GM21786 (cell line): Measurements from ENCODE around the gene CCL8.

Experiments used
- ATAC-seq: cut with Tn5 transposase; IDR thresholded peaks from one replicate; pipeline ENCODE4 v1.9.1; 2021; ENCODE audit not compliant: unreplicated experiment

CCL8 gene

DNA sequence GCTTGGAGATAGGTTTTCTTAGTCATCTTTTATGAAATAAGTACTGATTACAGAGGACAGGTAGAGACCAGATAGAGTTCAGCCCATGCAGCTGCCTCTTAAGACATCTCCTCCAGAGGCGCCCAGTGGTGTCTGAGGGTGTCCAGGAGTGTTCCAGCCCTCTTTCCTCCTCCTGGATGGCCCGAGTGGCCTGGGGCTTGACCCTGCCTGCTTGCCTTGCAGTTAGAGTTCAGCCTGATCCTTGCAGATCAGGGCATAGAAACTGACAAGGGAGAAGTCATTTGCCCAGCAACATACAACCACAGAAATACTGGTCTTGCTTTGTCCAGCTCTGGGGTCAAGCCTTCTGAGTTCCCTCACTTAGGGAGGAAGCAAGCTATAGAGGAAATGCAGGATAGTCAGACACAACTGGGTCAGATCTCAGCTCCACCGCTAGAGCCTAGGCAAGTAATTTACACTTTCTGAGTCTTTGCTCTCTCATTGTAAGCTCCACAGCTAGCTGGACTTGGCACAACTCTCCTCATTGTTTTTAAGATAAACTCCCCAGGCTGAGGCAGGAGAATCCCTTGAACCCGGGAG, 47.4 kb downstream of the CCL8 start:
- ATAC-seq, result no peak

DNA sequence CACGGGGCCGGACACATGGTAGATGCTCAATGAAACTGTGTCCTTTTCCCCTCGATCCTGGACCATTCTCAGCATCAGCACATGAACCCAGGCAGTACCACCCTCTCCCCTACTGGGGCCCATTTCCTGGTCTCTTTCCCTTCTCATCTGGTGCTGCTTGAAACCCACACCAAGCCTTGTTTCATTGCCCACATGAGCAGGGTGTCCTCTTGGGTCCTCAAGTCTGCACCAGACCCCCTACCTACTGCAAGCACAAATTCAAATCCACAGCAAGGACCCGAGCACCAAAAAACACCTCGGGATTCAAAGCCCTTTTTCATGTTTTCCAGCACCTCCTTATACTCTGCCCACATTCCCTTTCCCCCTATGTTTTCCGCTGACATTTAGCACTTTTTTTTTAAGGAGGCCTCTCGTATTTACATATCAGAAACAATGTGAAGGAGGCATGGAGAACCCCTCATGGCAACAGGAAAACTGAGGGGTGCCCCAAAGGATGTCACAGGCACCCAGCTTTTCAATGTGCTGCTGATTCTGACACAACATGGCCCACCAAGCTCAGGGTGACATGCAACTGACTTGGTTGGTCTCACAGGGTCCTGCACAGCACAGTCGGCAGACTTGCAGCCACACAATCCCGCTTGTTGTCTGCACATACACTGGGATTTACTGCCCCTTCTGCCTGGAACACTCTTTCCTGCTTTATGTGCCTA, 48.4 kb downstream of the CCL8 start:
- no peak for ATAC-seq

DNA sequence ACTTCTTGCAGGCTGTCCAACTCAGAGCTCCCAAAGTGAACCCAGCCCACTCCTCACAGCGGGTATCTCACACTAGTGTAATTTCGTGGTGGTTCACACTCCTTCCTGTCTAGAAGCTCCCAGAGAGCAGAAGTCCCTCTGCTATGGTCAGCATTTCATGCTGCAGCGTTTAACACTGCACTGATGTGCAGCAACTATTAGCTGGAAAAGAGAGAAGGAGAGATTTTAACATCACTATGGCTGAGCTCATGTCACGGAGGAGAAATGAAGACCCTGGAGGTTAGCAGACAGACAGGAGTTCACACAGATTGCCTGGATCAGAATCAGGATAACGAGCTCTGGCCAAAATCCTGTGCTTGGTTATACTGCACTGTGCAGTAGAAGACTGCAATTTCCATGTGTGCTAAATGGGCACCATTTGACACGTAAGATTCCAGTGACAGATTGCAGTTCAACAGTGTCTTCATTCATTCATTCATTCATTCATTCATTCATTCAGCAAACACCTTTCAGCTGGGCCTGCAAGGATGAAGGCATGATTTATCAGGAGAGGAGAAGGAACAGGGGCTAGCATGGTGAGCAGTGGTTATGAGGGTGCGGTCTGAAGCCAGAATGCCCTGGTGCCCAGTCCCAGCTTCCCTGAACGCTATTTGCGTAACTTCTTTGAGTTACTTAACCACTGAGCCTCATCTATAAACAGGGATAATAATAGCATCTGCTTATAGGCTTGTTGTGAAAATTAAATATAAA, 49.1 kb downstream of the CCL8 start:
- ATAC-seq, result no peak

DNA sequence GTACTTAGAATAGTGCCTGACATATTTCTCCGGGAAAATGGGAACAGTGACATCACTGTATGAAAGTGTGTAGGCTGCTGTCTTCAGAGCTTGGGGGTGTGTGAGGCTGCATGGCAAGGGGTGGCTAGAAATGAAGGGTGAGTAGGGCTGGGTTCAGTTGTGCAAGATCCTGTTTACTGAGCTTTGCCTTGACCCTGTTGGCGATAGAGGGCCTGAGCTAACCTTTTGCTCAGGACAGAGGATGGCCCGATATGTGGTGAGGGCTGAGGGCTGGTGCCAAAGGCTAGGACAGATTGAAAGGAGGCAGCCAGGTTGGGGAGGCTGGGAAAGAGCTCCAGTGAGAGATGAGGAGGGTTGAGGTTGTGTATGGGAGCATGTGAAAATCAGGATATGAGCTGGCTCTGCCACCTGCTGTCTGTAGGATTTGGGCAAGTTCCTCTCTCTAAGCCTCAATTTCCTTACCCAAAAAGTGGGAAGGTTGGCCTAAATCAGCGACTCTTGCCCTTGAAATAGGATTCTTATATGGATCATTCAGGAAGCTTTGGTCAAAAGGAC, 49.8 kb downstream of the CCL8 start:
- no peak for ATAC-seq

DNA sequence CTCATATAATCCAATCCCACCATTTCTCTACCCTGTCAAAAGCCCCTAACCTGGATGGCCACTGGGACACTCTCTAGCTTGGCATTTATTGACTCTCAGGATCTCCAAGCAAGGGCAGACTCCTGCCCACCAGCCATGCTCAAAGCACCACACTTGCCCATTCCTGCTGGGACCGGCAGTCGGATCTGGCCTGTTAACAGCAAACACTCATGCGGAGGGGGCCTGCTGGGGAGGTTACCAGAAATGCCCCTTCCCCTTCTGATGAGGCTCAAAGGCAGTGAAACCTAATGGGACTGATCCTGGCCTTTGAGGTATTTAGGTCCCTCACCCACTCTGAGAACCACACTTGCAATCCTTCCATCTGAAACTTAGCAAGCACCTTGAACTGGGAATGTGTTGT, 50.3 kb downstream of the CCL8 start:
- no peak for ATAC-seq

DNA sequence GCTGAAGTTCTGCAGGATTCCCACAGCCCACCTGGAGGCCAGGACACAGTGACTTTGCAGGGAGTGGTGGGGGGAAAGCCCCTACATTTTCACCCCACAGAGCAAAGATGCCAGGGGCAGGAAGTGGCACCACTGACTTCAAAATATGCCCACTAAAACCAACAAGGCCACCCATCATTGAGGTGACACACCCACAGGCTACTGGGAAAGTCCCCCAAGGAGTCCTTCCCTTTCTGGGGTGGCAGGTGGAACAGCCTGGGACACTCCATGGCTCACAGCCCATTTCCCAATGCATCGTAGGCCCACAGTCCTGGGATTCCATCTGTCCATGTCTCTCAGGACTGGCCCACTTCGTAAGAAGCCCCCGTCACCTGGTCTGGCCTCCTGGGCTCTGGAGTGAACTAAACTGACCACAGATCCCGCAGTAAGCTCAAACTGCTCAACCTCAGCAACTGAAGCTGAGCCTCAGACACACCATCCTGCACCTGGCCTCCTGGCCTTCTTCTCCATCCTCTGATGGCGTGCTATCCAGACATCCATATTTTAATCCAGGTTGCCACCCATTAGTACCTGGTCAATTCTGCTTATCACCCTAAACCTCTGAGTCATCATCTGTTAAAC, 51.3 kb downstream of the CCL8 start:
- no peak for ATAC-seq

DNA sequence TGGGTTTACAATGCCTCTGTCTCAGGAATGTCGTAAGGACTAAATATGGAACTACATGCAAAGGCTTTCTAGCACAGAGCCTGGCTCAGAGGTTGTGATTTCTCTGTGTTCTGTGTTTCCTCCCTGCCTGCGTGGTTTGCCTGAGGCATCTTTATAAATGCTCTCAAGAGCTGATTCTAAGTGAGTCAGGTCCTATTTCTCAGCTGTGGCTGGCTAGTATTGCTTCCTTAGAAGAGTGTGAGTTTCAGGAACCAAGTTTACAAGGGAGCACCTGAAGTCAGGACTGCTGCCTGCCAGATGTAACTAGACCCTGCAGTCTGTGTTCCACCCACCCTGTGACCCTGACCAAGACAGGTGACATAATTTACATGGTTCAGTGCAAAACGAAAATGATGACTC, 51.8 kb downstream of the CCL8 start:
- no peak for ATAC-seq
